H1 (cell line): ENCODE results near the gene GRID1. TPM values are rescaled to one million over a fixed set of nuclear protein-coding genes. Genes with fewer than 3 reads are reported as not detected.

Experiments used
- CHD2 ChIP-seq: IDR thresholded peaks from 2 replicates; pipeline ENCODE4 v1.6.1; 2012; ENCODE audit warnings: low read length, improper control_type of control experiment
- POLR2A ChIP-seq, 2 experiments: IDR thresholded peaks; 1 replicate in 1 of 2; 2 replicates in 1 of 2; pipeline ENCODE4 v1.6.1; 2011; ENCODE audit warnings: low read depth in 2 of 2, low read length in 2 of 2, mild to moderate bottlenecking in 2 of 2; ENCODE audit errors: control extremely low read depth in 1 of 2
- RXRA ChIP-seq: IDR thresholded peaks from 2 replicates; pipeline ENCODE4 v1.6.1; 2011; ENCODE audit warnings: low read depth, mild to moderate bottlenecking, low read length, moderate library complexity; ENCODE audit not compliant: insufficient read depth
- SP1 ChIP-seq: IDR thresholded peaks from 2 replicates; pipeline ENCODE4 v1.6.1; 2011; ENCODE audit warnings: low read depth, low read length
- polyA plus RNA-seq, 7 experiments: library from polyadenylated mRNA; depleted of rRNA in 3 of 7; stranded (reverse) in 5 of 7; unstranded in 2 of 7; fragments of >200 nt in 5 of 7; fragments of 200-250 nt in 2 of 7; gene quantifications; 1 replicate in 5 of 7; 2 replicates in 1 of 7; 4 replicates in 1 of 7; pipeline versions ENCODE4 v1.2.1 to v1.2.3, GENCODE V29; 2011 to 2013; ENCODE audit warnings: missing spikeins in 2 of 7, mixed read lengths in 2 of 7
- total RNA-seq: library from RNA; stranded (reverse); fragmentation: NEBNext Ultra II Directional; extraction: Animal tissue kit (Norgen Biotek cat#: 25700); gene quantifications from 2 replicates; pipeline ENCODE4 v1.2.1, GENCODE V29; 2021

GRID1 gene
- total and polyA plus RNA-seq, 2 of the 8 experiments (the other 6 are each of a cell fraction or from before 2014, with no cell fraction given) = 0.22 to 0.30 TPM

GRCh38 chr10:86223256-86223655 lies 143.3 kb downstream of the GRID1 start (continued):
- TF ChIP-seq CHD2 (no peak), RXRA (no peak), SP1 (no peak), POLR2A (IDR thresholded peaks at IDR 0.05; ENCODE audit: control extremely low read depth in 1 of 2, low read depth in 2 of 2, low read length in 2 of 2) (no peak)
